Spleen (tissue), 11 donors: ENCODE data around the gene MON1B. TPM values are rescaled to one million over a fixed set of nuclear protein-coding genes. Genes with fewer than 3 reads are reported as not detected.
"Not testable (repeated sequence)": the region's sequence is repeated elsewhere in the genome, so short reads cannot be mapped to it uniquely, and the experiment has no call there.

ENCODE experiments used
- DNase-seq: peaks from one replicate; pipeline ENCODE4 v3.0.0-alpha.2; 2020
- H3K27ac ChIP-seq, 8 donors: fragments of 200-600 bp; sonication (generic) in 7 of 8; 1 replicate in 4 of 8; 2 replicates in 4 of 8; pipeline versions ENCODE4 v1.5.0 to v1.8.0; 2016 to 2021; ENCODE audit warnings: inconsistent platforms in 4 of 8, mild to moderate bottlenecking in 4 of 8, moderate library complexity in 1 of 8
- H3K27me3 ChIP-seq, 7 donors: fragments of 200-600 bp; sonication (generic) in 6 of 7; replicated peaks in 1 of 7; 1 replicate in 4 of 7; 2 replicates in 3 of 7; pipeline versions ENCODE4 v1.5.0 to v1.8.0; 2016 to 2021; ENCODE audit warnings: inconsistent platforms in 3 of 7, mild to moderate bottlenecking in 1 of 7
- H3K36me3 ChIP-seq, 6 donors: fragments of 200-600 bp; sonication (generic) in 5 of 6; 1 replicate in 4 of 6; 2 replicates in 2 of 6; pipeline versions ENCODE4 v1.5.0 to v1.8.0; 2016 to 2021; ENCODE audit warnings: inconsistent platforms in 2 of 6
- H3K4me1 ChIP-seq, 6 donors: fragments of 200-600 bp; sonication (generic) in 5 of 6; 1 replicate in 3 of 6; 2 replicates in 3 of 6; pipeline versions ENCODE4 v1.5.0 to v1.8.0; 2016 to 2021; ENCODE audit warnings: inconsistent platforms in 3 of 6
- H3K4me3 ChIP-seq, 8 donors: fragments of 200-600 bp; sonication (generic) in 7 of 8; 1 replicate in 4 of 8; 2 replicates in 4 of 8; pipeline versions ENCODE4 v1.5.0 to v1.8.0; 2016 to 2021; ENCODE audit warnings: inconsistent platforms in 4 of 8, mild to moderate bottlenecking in 4 of 8, moderate library complexity in 2 of 8
- H3K9me3 ChIP-seq, 8 donors: fragments of 200-600 bp; sonication (generic) in 7 of 8; 1 replicate in 4 of 8; 2 replicates in 4 of 8; pipeline versions ENCODE4 v1.5.0 to v1.8.0; 2016 to 2021; ENCODE audit warnings: inconsistent platforms in 4 of 8
- POLR2A ChIP-seq, 3 donors: fragments of 450-650 bp; IDR thresholded peaks; one replicate each; pipeline ENCODE4 v1.5.1; 2017; ENCODE audit warnings: antibody characterized with exemption in 3 of 3, mild to moderate bottlenecking in 1 of 3
- POLR2AphosphoS5 ChIP-seq, 3 donors: sonication (generic); formaldehyde crosslinking; IDR thresholded peaks; one replicate each; pipeline ENCODE4 v1.5.1; 2017; ENCODE audit warnings: antibody characterized with exemption in 3 of 3
- WGBS, 5 donors: extraction: QIAGEN DNeasy Blood & Tissue Kit in 3 of 5; methylation state at CpG; one replicate each; pipeline versions ENCODE4 v1.1.5 to v1.1.7; 2013 to 2018; 5-methylcytosine and 5-hydroxymethylcytosine counted together
- intact Hi-C: fragments of 100-400 bp; cut with DNase I; formaldehyde crosslinking; loops from one replicate; pipeline ENCODE4 v1.15.0; 2023; ENCODE audit warnings: low total_unique reads
- polyA plus RNA-seq, 3 donors: library from polyadenylated mRNA; stranded (reverse); fragments of 200-250 nt; gene quantifications; one replicate each; pipeline ENCODE4 v1.2.1, GENCODE V29; 2013
- total RNA-seq, 7 donors: library from RNA; depleted of rRNA in 3 of 7; stranded (reverse); fragments of >200 nt in 3 of 7; fragmentation: NEBNext Ultra II Directional in 4 of 7; extraction: Animal tissue kit (Norgen Biotek cat#: 25700) in 4 of 7; gene quantifications; one replicate each; pipeline versions ENCODE4 v1.1.0 to v1.2.1, GENCODE V29; 2016 to 2021
- TF ChIP-seq, protein P1 (sequence below), 11 experiments: fragments of 200-600 bp in 7 of 11; fragments of 450-650 bp in 4 of 11; sonication (generic) in 4 of 11; IDR thresholded peaks in 8 of 11; conservative IDR thresholded peaks in 3 of 11; 1 replicate in 7 of 11; 2 replicates in 4 of 11; pipeline versions ENCODE4 v1.4.0 to v1.8.0; 2016 to 2021; ENCODE audit warnings: antibody characterized with exemption in 11 of 11, inconsistent platforms in 4 of 11, mild to moderate bottlenecking in 1 of 11
- donor health status: healthy with polysubstance abuse.
- donor health status: DM: no; HTN: no; CAD: no; lungs with moderate emphysema.
- donor health status: DM: no; HTN: no; CAD: no.
- donor health status: Bipolar disorder and iron deficiency.
- donor health status: healthy.
- donor health status: DM: no; HTN: no; CAD: no.
- donor health status: DM: yes; HTN: yes; CAD: no.

MON1B gene
- total and polyA plus RNA-seq, 10 donors, result 7.5 to 71.0 (median 45.5) TPM

DNA sequence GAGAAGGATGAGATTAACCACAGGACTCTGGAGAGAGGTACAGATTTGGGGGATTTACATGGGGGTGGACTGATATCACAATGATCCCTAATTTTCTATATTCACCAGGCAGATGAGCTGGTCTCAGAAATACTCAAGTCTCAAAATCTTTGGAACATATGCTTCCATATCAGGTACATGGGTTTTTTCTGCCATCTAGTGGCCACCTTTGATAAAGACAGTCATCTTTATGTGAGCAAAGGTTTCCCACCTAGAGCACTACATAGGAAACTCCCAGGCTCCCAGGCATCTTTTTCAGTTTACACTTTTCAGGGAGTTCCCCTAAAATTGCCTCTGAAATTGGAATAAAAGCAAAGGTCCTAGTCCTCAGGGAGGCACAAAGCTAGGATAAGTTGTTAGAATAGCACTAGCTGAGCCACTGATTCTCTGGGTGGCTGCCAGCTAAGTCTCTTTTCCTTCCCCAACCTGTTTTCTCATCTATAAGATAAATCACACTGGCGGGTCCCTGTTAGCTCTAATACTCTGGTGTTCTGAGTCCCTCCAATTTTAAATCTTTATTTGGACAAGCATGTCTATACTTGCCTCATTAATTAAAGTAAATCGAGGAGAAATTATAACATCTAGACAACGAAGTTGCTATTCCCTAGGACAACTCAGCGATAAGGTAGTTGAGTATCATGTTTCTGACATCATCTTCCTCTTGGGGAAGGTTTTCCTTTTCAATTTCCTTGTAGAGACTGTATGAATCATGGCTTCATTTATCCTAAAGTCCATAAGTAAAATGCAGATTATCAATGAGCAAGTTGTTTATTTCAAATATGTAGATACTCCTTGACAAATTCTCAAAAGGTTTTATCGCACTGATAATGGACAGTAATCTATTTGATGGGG, 19.0 kb upstream of the MON1B start:
- Histone ChIP-seq H3K36me3 (no peaks in the 10 kb centered on the region), H3K9me3 (no peaks in the 10 kb centered on the region), H3K27ac (no peak overlapping the region), H3K4me3 (no peak overlapping the region), H3K4me1 (no peaks in the 10 kb centered on the region), H3K27me3 (peaks cover 0 to 35% (median 11%) of the 10 kb centered on the region in 7 donors)
- WGBS, 5 donors, result 70 to 75% (median 72%) methylated on average over 5 of the region's 5 CpGs
- no peak for TF ChIP-seq POLR2AphosphoS5 (IDR thresholded peaks at IDR 0.05)
- TF ChIP-seq, protein P1, sequence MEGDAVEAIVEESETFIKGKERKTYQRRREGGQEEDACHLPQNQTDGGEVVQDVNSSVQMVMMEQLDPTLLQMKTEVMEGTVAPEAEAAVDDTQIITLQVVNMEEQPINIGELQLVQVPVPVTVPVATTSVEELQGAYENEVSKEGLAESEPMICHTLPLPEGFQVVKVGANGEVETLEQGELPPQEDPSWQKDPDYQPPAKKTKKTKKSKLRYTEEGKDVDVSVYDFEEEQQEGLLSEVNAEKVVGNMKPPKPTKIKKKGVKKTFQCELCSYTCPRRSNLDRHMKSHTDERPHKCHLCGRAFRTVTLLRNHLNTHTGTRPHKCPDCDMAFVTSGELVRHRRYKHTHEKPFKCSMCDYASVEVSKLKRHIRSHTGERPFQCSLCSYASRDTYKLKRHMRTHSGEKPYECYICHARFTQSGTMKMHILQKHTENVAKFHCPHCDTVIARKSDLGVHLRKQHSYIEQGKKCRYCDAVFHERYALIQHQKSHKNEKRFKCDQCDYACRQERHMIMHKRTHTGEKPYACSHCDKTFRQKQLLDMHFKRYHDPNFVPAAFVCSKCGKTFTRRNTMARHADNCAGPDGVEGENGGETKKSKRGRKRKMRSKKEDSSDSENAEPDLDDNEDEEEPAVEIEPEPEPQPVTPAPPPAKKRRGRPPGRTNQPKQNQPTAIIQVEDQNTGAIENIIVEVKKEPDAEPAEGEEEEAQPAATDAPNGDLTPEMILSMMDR (IDR thresholded peaks at IDR 0.05 in 8 of 11, conservative IDR thresholded peaks at IDR 0.05 in 3 of 11), result peak in 10 of 11 experiments; percentile 23 to 76 (median 64)
- DNase-seq, result no peak
- intact Hi-C loops, result loop anchor here (2.0 kb wide), 1 partner anchor 1383 kb away; no protein-coding TSS in a partner anchor

DNA sequence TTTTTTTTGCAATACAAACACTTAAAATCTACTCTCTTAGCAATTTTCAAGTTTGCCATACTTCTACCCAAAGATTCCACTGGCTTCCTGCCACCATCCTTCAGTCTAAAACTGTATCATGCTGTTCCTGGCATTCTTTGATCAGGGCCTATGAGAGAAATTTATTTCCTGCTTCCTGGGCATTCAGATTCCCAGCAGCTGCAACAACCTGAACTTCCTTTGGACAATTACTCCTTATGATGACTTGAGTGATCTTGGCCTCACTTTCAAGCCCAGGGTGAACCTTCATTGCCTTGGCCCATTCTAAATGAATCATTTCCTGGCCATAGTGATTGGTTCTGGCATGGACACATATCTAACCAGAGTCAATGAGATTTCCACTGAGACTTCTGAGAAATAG, 18.0 kb upstream of the MON1B start:
- no peaks in the 10 kb centered on the region for H3K9me3 ChIP-seq
- H3K27me3 ChIP-seq, result peaks cover 0 to 35% (median 11%) of the 10 kb centered on the region in 7 donors
- H3K27ac ChIP-seq, result no peak overlapping the region
- no peak overlapping the region for H3K4me3 ChIP-seq
- TF ChIP-seq POLR2AphosphoS5 (IDR thresholded peaks at IDR 0.05) (no peak), POLR2A (IDR thresholded peaks at IDR 0.05) (no peak)
- TF ChIP-seq, protein P1 (IDR thresholded peaks at IDR 0.05 in 8 of 11, conservative IDR thresholded peaks at IDR 0.05 in 3 of 11), result no peak
- H3K36me3 ChIP-seq, result no peaks in the 10 kb centered on the region
- no peak for DNase-seq
- intact Hi-C loops, result no loop called here
- no peaks in the 10 kb centered on the region for H3K4me1 ChIP-seq

DNA sequence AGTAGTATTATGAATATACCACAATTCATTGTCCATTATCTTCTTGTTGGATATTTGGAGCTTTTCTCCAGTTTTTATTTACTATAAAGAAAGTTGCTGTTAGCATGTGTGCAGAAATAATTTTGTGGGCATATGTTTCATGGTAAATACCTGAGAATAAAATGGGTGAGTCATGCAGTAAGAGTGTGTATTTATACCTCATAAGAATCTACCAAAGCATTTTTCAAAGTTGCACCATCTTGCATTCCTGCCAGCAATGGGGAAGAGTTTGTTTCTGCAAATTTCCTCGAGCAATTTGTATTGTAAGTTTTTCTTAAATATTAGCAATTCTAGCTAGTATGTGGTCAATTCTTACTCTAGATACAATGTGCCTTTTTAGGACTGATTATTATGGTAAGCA, 7.9 kb upstream of the MON1B start:
- 77 to 89% (median 82%) methylated on average over 1 of the region's 1 CpG for WGBS, 5 donors
- Histone ChIP-seq H3K9me3 (no peaks in the 10 kb centered on the region), H3K4me1 (no peaks in the 10 kb centered on the region), H3K4me3 (no peak overlapping the region), H3K27me3 (peaks cover 0 to 10% (median 0%) of the 10 kb centered on the region in 7 donors), H3K36me3 (no peaks in the 10 kb centered on the region), H3K27ac (no peak overlapping the region)
- intact Hi-C loops, result no loop called here
- TF ChIP-seq POLR2AphosphoS5 (IDR thresholded peaks at IDR 0.05), result no peak
- TF ChIP-seq, protein P1 (IDR thresholded peaks at IDR 0.05 in 8 of 11, conservative IDR thresholded peaks at IDR 0.05 in 3 of 11), result no peak
- TF ChIP-seq POLR2A (IDR thresholded peaks at IDR 0.05), result no peak
- no peak for DNase-seq

DNA sequence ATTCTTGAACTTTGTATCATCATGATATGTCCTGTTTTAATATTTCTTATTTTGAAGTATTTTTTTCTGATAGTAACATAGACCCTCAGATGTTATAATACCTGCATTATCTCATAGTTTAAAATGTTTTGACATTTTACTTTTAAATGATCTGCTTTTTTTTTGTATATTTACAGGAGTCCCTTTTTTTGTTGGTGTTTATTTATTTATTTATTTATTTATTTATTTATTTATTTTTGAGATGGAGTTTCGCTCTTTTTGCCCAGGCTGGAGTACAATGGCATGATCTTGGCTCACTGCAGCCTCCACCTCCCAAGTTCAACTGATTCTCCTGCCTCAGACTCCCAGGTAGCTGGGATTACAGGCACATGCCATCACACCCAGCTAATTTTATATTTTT, 4.7 kb upstream of the MON1B start:
- H3K4me3 ChIP-seq, H3K36me3 ChIP-seq, H3K9me3 ChIP-seq, H3K27me3 ChIP-seq, DNase-seq, H3K27ac ChIP-seq, intact Hi-C loops: not testable (repeated sequence)
- WGBS, 5 donors, result 83 to 100% (median 90%) methylated on average over 1 of the region's 1 CpG
- peaks cover 0 to 15% (median 9%) of the 10 kb centered on the region in 6 donors for H3K4me1 ChIP-seq
